T-cell (primary cell): ENCODE results near the gene ATP2B2. TPM values are rescaled to one million over a fixed set of nuclear protein-coding genes. Genes with fewer than 3 reads are reported as not detected.

Source experiments
- ATAC-seq, 4 experiments: fragments of 200-7000 bp in 3 of 4; fragments of 150-1000 bp in 1 of 4; cut with Tn5 transposase; replicated peaks in 1 of 4; 1 replicate in 3 of 4; 2 replicates in 1 of 4; pipeline ENCODE4 v1.10.0; 2021; ENCODE audit warnings: moderate library complexity in 3 of 4, mild to moderate bottlenecking in 2 of 4, moderate number of reproducible peaks in 1 of 4
- CTCF ChIA-PET, 2 donors: fragments of 300-600 bp; sonication (Branson Sonifier 250); formaldehyde crosslinking; loops; one replicate each; lab custom pipeline; 2022; ENCODE audit warnings: antibody characterized with exemption in 2 of 2; lab: Charles Lee
- POLR2A ChIA-PET, 2 donors: fragments of 300-600 bp; sonication (Branson Sonifier 250); formaldehyde crosslinking; loops; one replicate each; lab custom pipeline; 2022; ENCODE audit warnings: antibody characterized with exemption in 2 of 2; lab: Charles Lee
- DNase-seq, 35 experiments: peaks; one replicate each; pipeline versions ENCODE4 v3.0.0 to v3.0.0-alpha.2; 2013 to 2023
- H3K27ac ChIP-seq: one replicate; pipeline ENCODE4 v1.5.1; 2013; ENCODE audit warnings: low read length
- H3K27me3 ChIP-seq, 2 experiments: replicated peaks in 1 of 2; 1 replicate in 1 of 2; 2 replicates in 1 of 2; pipeline versions ENCODE4 v1.6.1 to v1.7.0; 2013; ENCODE audit warnings: low read length in 1 of 2, mixed read lengths in 1 of 2; ENCODE audit not compliant: control insufficient read depth in 2 of 2, insufficient read depth in 2 of 2; ENCODE audit errors: extremely low read depth in 1 of 2
- H3K36me3 ChIP-seq, 2 donors: 1 replicate in 1 of 2; 2 replicates in 1 of 2; pipeline versions ENCODE4 v1.6.1 to v1.7.0; 2013; ENCODE audit warnings: low read length in 1 of 2; ENCODE audit not compliant: control insufficient read depth in 2 of 2, insufficient read depth in 1 of 2; ENCODE audit errors: extremely low read depth in 1 of 2
- H3K4me1 ChIP-seq, 2 experiments: 1 replicate in 1 of 2; 2 replicates in 1 of 2; pipeline versions ENCODE4 v1.6.1 to v1.7.0; 2013; ENCODE audit warnings: low read length in 2 of 2, mixed read lengths in 1 of 2; ENCODE audit not compliant: insufficient read depth in 2 of 2, control insufficient read depth in 1 of 2; ENCODE audit errors: extremely low read depth in 1 of 2
- H3K4me3 ChIP-seq, 2 donors: 1 replicate in 1 of 2; 2 replicates in 1 of 2; pipeline versions ENCODE4 v1.5.1 to v1.7.0; 2013; ENCODE audit warnings: mild to moderate bottlenecking in 2 of 2, low read length in 1 of 2, moderate library complexity in 1 of 2; ENCODE audit not compliant: control insufficient read depth in 1 of 2; ENCODE audit errors: extremely low read depth in 1 of 2
- H3K9me3 ChIP-seq: 2 replicates; pipeline ENCODE4 v1.7.0; 2013
- H3K27ac Mint-ChIP-seq, 2 donors: one replicate each; pipeline ENCODE4 v1.8.0; 2020 to 2021; ENCODE audit warnings: mild to moderate bottlenecking in 2 of 2, mixed read lengths in 2 of 2
- H3K27me3 Mint-ChIP-seq, 2 donors: one replicate each; pipeline ENCODE4 v1.8.0; 2021 to 2022; ENCODE audit warnings: mixed read lengths in 2 of 2
- H3K36me3 Mint-ChIP-seq: one replicate; pipeline ENCODE4 v1.8.0; 2021; ENCODE audit warnings: mixed read lengths
- H3K4me1 Mint-ChIP-seq, 3 donors: one replicate each; pipeline ENCODE4 v1.8.0; 2020 to 2022; ENCODE audit warnings: mixed read lengths in 3 of 3, mild to moderate bottlenecking in 1 of 3
- H3K4me3 Mint-ChIP-seq, 3 donors: one replicate each; pipeline ENCODE4 v1.8.0; 2020 to 2022; ENCODE audit warnings: mild to moderate bottlenecking in 3 of 3, mixed read lengths in 3 of 3, moderate library complexity in 3 of 3
- H3K9me3 Mint-ChIP-seq, 3 donors: one replicate each; pipeline ENCODE4 v1.8.0; 2020 to 2022; ENCODE audit warnings: mixed read lengths in 3 of 3
- WGBS: methylation state at CpG from one replicate; pipeline ENCODE4 v1.1.5; 2013; ENCODE audit warnings: missing lambda C conversion rate; ENCODE audit not compliant: insufficient coverage; 5-methylcytosine and 5-hydroxymethylcytosine counted together
- total RNA-seq, 35 experiments: library from RNA in 6 of 35; stranded (reverse) in 6 of 35; fragments of 120-200 nt in 1 of 35; gene quantifications; one replicate each; pipeline versions ENCODE4 v1.2.1 to v1.2.4 and lab custom pipeline; 2013 to 2026

ATP2B2 gene
- total RNA-seq, 5 donors from 2014 or later (not counting 1 experiment from before 2014, with no cell fraction given): not detected

GRCh38 chr3:10511809-10512494, 6.6 kb upstream of the ATP2B2 start:
- Histone ChIP-seq H3K27me3 (peaks cover 0 to 13% of the 10 kb centered on the region in 2 experiments), H3K9me3 (no peaks in the 10 kb centered on the region), H3K4me3 (no peak overlapping the region), H3K4me1 (no peaks in the 10 kb centered on the region), H3K36me3 (no peaks in the 10 kb centered on the region), H3K27ac (no peak overlapping the region)
- ChIA-PET CTCF (no interaction called here), POLR2A (no interaction called here)
- Mint-ChIP-seq H3K9me3 (no peaks in the 10 kb centered on the region), H3K27me3 (peaks cover 1 to 6% of the 10 kb centered on the region in 2 donors), H3K4me3 (no peak overlapping the region), H3K4me1 (no peaks in the 10 kb centered on the region), H3K27ac (no peak overlapping the region), H3K36me3 (no peaks in the 10 kb centered on the region)
- 53% methylated on average over 4 of the region's 7 CpGs for WGBS
- no peak for ATAC-seq
- no peak for DNase-seq

GRCh38 chr3:10510743-10511432, 5.5 kb upstream of the ATP2B2 start:
- WGBS: 93% methylated on average over 4 of the region's 6 CpGs
- no peak overlapping the region for H3K4me3 ChIP-seq
- H3K27me3 Mint-ChIP-seq: peaks cover 5 to 6% of the 10 kb centered on the region in 2 donors
- no peak overlapping the region for H3K27ac Mint-ChIP-seq
- no peak overlapping the region for H3K27ac ChIP-seq
- no peaks in the 10 kb centered on the region for H3K4me1 Mint-ChIP-seq
- ChIA-PET CTCF (no interaction called here), POLR2A (no interaction called here)
- DNase-seq: no peak
- no peaks in the 10 kb centered on the region for H3K9me3 ChIP-seq
- H3K4me1 ChIP-seq: peaks cover 0 to under 1% of the 10 kb centered on the region in 2 experiments
- H3K36me3 ChIP-seq: no peaks in the 10 kb centered on the region
- peaks cover 0 to 23% of the 10 kb centered on the region in 2 experiments for H3K27me3 ChIP-seq
- no peaks in the 10 kb centered on the region for H3K36me3 Mint-ChIP-seq
- no peak for ATAC-seq
- H3K9me3 Mint-ChIP-seq: no peaks in the 10 kb centered on the region
- no peak overlapping the region for H3K4me3 Mint-ChIP-seq

DNA sequence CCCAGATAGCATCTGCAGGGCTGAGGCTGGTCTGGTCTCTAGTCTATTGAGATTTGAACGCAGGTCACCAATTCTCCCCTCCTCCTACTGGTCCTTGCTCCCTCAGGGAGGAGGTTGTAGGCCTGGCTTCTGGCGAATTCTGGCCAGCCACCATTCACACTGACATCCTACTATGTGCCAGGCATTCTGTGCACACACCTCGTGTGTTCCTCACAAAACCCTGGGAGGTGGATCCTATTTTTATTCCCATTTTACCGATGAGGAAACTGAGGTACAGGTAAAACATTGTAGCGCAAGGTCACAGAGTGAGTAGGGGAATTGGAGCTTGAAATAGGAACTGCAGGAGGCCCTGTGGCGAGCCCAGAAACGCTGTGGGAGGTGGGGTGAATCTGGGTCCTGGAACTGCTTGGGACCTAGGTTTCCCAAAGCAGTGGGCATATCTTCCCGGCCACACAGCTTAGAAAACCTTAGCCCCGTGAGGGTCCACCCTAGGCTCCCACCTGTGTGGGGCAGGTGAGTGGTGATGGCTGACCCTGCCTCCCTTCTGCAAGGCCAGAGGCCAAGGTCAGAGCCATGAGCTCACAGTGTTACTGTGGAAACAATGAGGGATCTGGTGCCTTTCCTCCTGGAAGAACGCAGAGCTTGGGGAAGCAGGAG, 4.8 kb upstream of the ATP2B2 start:
- POLR2A ChIA-PET: no interaction called here
- ATAC-seq (no peak), DNase-seq (no peak)
- no peak overlapping the region for H3K27ac ChIP-seq
- Mint-ChIP-seq H3K27me3 (peaks cover 5 to 6% of the 10 kb centered on the region in 2 donors), H3K4me1 (peaks cover 0 to under 1% (median 0%) of the 10 kb centered on the region in 3 donors), H3K27ac (no peak overlapping the region), H3K4me3 (no peak overlapping the region), H3K36me3 (no peaks in the 10 kb centered on the region), H3K9me3 (no peaks in the 10 kb centered on the region)
- H3K36me3 ChIP-seq: no peaks in the 10 kb centered on the region
- WGBS: 83% methylated on average over 5 of the region's 10 CpGs
- peaks cover 0 to 5% of the 10 kb centered on the region in 2 experiments for H3K4me1 ChIP-seq
- no peaks in the 10 kb centered on the region for H3K9me3 ChIP-seq
- H3K27me3 ChIP-seq: peaks cover 0 to 29% of the 10 kb centered on the region in 2 experiments
- CTCF ChIA-PET: no interaction called here
- no peak overlapping the region for H3K4me3 ChIP-seq

DNA sequence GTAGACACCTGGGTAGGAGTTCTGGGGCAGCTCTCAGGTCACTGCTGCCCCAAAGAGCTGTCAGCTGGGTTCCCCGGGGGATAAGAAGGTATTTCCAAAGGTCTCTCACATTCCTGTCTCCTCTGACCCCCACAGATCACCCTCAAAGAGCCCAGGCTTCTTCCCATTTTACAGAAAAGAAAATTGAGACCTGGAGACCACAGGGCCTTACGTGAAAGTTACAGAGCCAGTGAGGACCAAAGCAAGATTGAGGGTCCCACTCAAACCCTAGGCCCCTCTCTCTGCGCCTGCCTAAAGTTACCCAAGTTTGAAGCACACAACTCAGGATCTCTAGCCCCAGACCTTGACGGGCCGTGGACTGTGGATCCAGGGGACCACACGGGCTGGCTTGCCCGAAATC, 3.9 kb upstream of the ATP2B2 start:
- peaks cover 0 to 6% (median 4%) of the 10 kb centered on the region in 3 donors for H3K4me1 Mint-ChIP-seq
- DNase-seq (no peak), ATAC-seq (no peak)
- H3K4me1 ChIP-seq: peaks cover 0 to 11% of the 10 kb centered on the region in 2 experiments
- no peaks in the 10 kb centered on the region for H3K9me3 ChIP-seq
- no peak overlapping the region for H3K4me3 ChIP-seq
- no peaks in the 10 kb centered on the region for H3K36me3 ChIP-seq
- H3K27ac ChIP-seq: no peak overlapping the region
- ChIA-PET CTCF (no interaction called here), POLR2A (no interaction called here)
- H3K9me3 Mint-ChIP-seq: no peaks in the 10 kb centered on the region
- peaks cover 0 to 38% of the 10 kb centered on the region in 2 experiments for H3K27me3 ChIP-seq
- H3K27me3 Mint-ChIP-seq: peaks cover 6 to 10% of the 10 kb centered on the region in 2 donors
- H3K4me3 Mint-ChIP-seq: no peak overlapping the region
- H3K27ac Mint-ChIP-seq: no peak overlapping the region
- no peaks in the 10 kb centered on the region for H3K36me3 Mint-ChIP-seq
- 76% methylated on average over 6 of the region's 7 CpGs for WGBS

DNA sequence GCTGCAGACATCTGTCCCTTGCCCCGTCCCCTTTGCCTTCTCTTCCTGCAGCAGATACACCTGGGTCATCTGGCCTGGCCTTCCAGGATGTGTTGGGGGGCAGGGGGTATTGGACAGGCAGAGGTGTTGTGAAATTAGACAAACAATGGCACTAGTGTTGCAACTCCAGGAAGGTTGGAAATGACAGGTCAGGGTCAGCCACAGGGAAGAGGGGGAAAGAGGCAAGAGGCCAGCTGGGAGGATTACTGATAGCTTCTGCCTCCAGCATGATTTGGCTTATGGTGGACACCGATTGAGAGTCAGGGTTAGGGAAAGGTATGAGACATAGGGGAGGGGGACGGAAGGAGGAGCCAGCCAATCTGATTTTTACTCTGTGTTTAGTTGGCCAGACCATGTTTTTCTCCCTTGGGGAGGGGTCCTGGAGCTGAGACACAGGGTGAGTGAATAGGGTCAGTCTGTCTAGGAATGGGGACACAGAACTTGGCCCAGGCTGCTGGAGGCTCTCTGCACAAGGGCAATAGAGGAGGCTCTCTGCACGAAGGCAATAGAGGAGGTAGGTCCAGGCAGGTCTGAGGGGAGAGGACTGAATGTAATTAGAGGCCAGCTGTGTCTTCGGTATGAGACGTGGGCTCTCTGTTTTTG, 3.4 kb upstream of the ATP2B2 start:
- ChIA-PET CTCF (no interaction called here), POLR2A (no interaction called here)
- WGBS: 77% methylated on average over 6 of the region's 6 CpGs
- no peak overlapping the region for H3K4me3 ChIP-seq
- Mint-ChIP-seq H3K4me3 (no peak overlapping the region), H3K27ac (no peak overlapping the region), H3K36me3 (no peaks in the 10 kb centered on the region), H3K27me3 (peaks cover 10 to 16% of the 10 kb centered on the region in 2 donors), H3K4me1 (peaks cover 0 to 6% (median 4%) of the 10 kb centered on the region in 3 donors), H3K9me3 (no peaks in the 10 kb centered on the region)
- no peak for ATAC-seq
- H3K9me3 ChIP-seq: no peaks in the 10 kb centered on the region
- H3K27ac ChIP-seq: no peak overlapping the region
- H3K4me1 ChIP-seq: peaks cover 0 to 11% of the 10 kb centered on the region in 2 experiments
- peaks cover 0 to 42% of the 10 kb centered on the region in 2 experiments for H3K27me3 ChIP-seq
- no peak for DNase-seq
- H3K36me3 ChIP-seq: no peaks in the 10 kb centered on the region

DNA sequence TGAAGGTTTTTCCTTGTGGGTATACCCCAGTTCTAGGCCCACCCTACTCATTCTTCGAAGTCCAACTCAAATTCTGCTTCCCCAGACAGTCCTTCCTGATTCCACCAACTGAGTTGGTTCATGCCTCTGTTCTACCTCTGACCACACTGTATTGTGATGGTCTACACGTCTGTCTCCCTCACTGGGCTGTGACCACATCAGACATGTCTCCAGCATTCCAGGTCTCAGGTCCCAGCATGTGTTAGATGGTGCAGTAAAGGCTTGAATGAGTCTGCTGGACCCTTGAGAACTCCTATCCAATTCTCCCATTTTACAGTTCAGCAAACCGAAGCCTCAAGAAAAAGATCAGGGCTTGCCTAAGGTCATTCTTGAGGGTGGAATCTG, 2.8 kb upstream of the ATP2B2 start:
- no peak overlapping the region for H3K4me3 ChIP-seq
- ATAC-seq (no peak), DNase-seq (no peak)
- Mint-ChIP-seq H3K27me3 (peaks cover 11 to 17% of the 10 kb centered on the region in 2 donors), H3K4me1 (peaks cover 0 to 6% (median 4%) of the 10 kb centered on the region in 3 donors), H3K36me3 (no peaks in the 10 kb centered on the region), H3K9me3 (no peaks in the 10 kb centered on the region), H3K4me3 (no peak overlapping the region), H3K27ac (no peak overlapping the region)
- no peak overlapping the region for H3K27ac ChIP-seq
- ChIA-PET CTCF (no interaction called here), POLR2A (no interaction called here)
- peaks cover 0 to 43% of the 10 kb centered on the region in 2 experiments for H3K27me3 ChIP-seq
- H3K9me3 ChIP-seq: no peaks in the 10 kb centered on the region
- WGBS: 89% methylated on average over 1 of the region's 3 CpGs
- H3K4me1 ChIP-seq: peaks cover 0 to 11% of the 10 kb centered on the region in 2 experiments
- H3K36me3 ChIP-seq: no peaks in the 10 kb centered on the region
